Measurements from ENCODE around the gene BCAS1. TPM values are rescaled to one million over a fixed set of nuclear protein-coding genes. Genes with fewer than 3 reads are reported as not detected.

Gene BCAS1
- polyA plus RNA-seq, 4 donors = 2.8 to 5.3 (median 4.9) TPM

DNA sequence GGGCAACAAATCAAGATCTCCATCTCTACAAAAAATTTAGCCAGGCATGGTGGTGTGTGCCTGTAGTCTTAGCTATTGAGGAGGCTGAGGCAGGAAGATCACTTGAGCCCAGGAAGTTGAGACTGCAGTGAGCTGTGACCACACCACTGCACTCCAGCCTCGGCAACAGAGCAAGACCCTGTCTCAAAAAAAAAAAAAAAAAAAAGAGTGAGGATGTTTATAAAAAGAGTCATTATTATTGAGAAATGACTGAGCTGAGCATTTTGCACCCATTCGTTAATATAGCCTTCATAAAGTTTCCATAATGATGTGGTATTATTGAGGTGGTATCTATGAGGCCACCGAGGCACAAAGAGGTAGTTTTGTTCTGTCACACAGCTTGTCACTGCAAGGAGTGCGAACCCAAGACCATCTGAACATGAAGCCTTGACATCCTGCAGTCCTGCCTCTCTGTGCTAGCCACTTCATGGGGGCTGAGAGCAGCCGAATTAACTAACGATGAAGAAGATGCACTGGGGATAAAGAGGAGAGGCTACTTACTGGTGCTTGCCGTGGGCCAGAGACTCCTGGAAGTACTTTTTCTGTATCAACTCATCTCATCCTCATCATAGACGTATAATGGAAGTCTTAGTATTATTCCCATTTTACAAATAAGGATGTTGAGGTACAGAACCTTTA is 175.5 kb downstream of the BCAS1 start:
- DNase-seq (ENCODE audit: low read depth in 4 of 4, low spot score in 2 of 4) = no peak

Other genes with a start within 250 kb of the BCAS1 start
- gene CYP24A1, start 103.4 kb upstream of the BCAS1 start, polyA plus RNA-seq (ENCODE audit: insufficient read length in 4 of 4) = 1 to 10 TPM in 3 of 4 donors, under 1 TPM in 1; 0.89 to 3.6 (median 2.7) TPM
- gene PFDN4, start 137.5 kb upstream of the BCAS1 start, polyA plus RNA-seq (ENCODE audit: insufficient read length in 4 of 4) = 10 to 100 TPM; 51.8 to 75.9 (median 57.6) TPM

Data from left renal cortex interstitium (tissue), 4 donors.